ENCODE measurements around the gene UPK1A.

DNA sequence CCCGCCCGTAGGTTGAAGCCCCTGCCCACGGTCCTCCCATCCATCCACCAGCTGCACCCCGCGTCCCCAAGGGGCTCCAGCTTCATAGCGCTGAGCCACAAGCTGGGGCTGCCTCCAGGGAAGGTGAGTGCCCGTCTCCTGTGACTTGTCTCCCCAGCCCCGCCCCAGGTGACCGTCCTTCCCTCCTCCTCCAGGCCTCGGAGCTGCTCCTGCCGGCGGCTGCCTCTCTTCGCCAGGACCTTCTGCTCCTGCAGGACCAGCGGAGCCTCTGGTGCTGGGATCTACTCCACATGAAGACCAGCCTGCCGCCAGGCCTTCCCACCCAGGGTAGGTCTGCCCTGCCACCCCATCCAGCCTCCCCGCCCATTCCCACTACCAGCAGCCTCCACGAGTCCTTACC, 46.3 kb upstream of the UPK1A start:
- TF ChIP-seq GATA2 (IDR thresholded peaks at IDR 0.05; ENCODE audit: low read depth, low read length): no peak
- no peak for TF ChIP-seq GATA3 (IDR thresholded peaks at IDR 0.05; ENCODE audit: low read depth, low read length)

Data from SH-SY5Y (cell line).